ENCODE measurements around the gene STARD9.

The STARD9 gene

GRCh38 chr15:42704492-42704926 is 129.1 kb downstream of the STARD9 start:
- peak; percentile 43 for DNase-seq

- no peak for DNase-seq
Measured at GRCh38 chr15:42705336-42705735, 129.9 kb downstream of the STARD9 start.

GRCh38 chr15:42707068-42707467 is 131.7 kb downstream of the STARD9 start:
- no peak for DNase-seq

GRCh38 chr15:42707873-42708544 is 132.6 kb downstream of the STARD9 start:
- no peak for DNase-seq

GRCh38 chr15:42710662-42711061 is 135.3 kb downstream of the STARD9 start:
- DNase-seq = no peak

- DNase-seq = no peak
Measured at GRCh38 chr15:42711746-42712145, 136.3 kb downstream of the STARD9 start.

GRCh38 chr15:42712584-42712983 is 137.2 kb downstream of the STARD9 start:
- DNase-seq = no peak

GRCh38 chr15:42716125-42716524 is 140.7 kb downstream of the STARD9 start:
- no peak for DNase-seq

GRCh38 chr15:42716626-42717025 is 141.2 kb downstream of the STARD9 start:
- DNase-seq = no peak

GRCh38 chr15:42719043-42719442 is 143.6 kb downstream of the STARD9 start:
- DNase-seq = no peak

- no peak for DNase-seq
Measured at GRCh38 chr15:42720071-42720470, 144.7 kb downstream of the STARD9 start.

- no peak for DNase-seq
Measured at GRCh38 chr15:42721016-42721415, 145.6 kb downstream of the STARD9 start.

GRCh38 chr15:42721916-42722315 is 146.5 kb downstream of the STARD9 start:
- DNase-seq = no peak

GRCh38 chr15:42723068-42723467 is 147.7 kb downstream of the STARD9 start:
- DNase-seq = no peak

- no peak for DNase-seq
Measured at GRCh38 chr15:42724276-42724675, 148.9 kb downstream of the STARD9 start.

- no peak for DNase-seq
Measured at GRCh38 chr15:42725331-42725903, 150.0 kb downstream of the STARD9 start.

- DNase-seq = no peak
Measured at GRCh38 chr15:42726114-42726513, 150.7 kb downstream of the STARD9 start.

GRCh38 chr15:42727750-42728381 is 152.5 kb downstream of the STARD9 start:
- no peak for DNase-seq

GRCh38 chr15:42728560-42728959 is 153.2 kb downstream of the STARD9 start:
- DNase-seq = no peak

- DNase-seq = no peak
Measured at GRCh38 chr15:42728972-42729371, 153.6 kb downstream of the STARD9 start.

- DNase-seq = no peak
Measured at GRCh38 chr15:42729409-42729808, 154.0 kb downstream of the STARD9 start.

- no peak for DNase-seq
Measured at GRCh38 chr15:42730135-42730534, 154.7 kb downstream of the STARD9 start.

- DNase-seq = no peak
Measured at GRCh38 chr15:42730536-42730935, 155.1 kb downstream of the STARD9 start.

- no peak for DNase-seq
Measured at GRCh38 chr15:42731461-42731860, 156.1 kb downstream of the STARD9 start.
